IPS-15b (cell line): ENCODE measurements around the gene CAPNS1.

Experiments
- H3K27me3 ChIP-seq: one replicate; pipeline ENCODE4 v1.6.1; 2013; ENCODE audit warnings: low read length; ENCODE audit not compliant: control insufficient read depth, insufficient read depth
- H3K36me3 ChIP-seq: one replicate; pipeline ENCODE4 v1.6.1; 2013; ENCODE audit warnings: low read length; ENCODE audit not compliant: control insufficient read depth, insufficient read depth
- H3K4me1 ChIP-seq: one replicate; pipeline ENCODE4 v1.6.1; 2013; ENCODE audit warnings: mild to moderate bottlenecking, low read length; ENCODE audit not compliant: control insufficient read depth, insufficient read depth
- H3K4me3 ChIP-seq: one replicate; pipeline ENCODE4 v1.5.1; 2013; ENCODE audit warnings: low read depth, low read length
- H3K9ac ChIP-seq: one replicate; pipeline ENCODE4 v1.6.1; 2013; ENCODE audit warnings: low read depth, mild to moderate bottlenecking, low read length
- H3K9me3 ChIP-seq: one replicate; pipeline ENCODE4 v1.6.1; 2013; ENCODE audit warnings: mild to moderate bottlenecking, low read length; ENCODE audit not compliant: control insufficient read depth, insufficient read depth

The CAPNS1 gene

DNA sequence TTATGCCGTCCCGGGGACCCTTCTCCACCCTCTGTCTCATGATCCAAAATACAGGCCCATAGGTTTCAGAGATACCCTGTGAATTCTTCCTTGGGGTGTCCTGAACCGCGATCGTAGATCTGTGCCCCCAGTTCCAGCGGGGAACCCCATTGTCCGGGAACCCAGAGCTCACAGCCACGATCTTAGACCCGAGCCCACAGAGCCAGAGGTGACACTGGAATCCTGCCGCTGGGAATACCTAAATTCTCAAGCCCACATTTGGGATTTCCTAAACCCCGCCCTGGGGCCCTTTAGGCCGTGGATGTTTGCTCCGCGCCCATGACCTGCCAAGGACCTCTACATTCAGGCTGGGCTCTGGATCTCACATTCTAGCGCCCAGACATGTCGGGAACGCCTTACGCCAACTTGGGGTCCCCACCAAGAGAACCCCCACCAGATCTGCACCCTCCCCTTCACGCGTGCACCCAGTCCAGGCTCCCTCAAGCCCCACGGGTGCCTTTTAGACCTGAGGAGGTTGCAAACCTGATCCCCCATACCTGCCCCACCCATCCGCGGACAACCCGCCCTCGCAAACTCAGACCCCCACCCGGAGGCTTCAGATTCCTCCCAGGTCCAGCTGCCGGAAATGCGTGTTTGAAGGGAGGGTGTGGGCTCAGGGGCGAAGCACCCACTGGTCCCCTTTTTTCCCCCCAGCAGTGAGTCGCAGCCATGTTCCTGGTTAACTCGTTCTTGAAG is 605 bp downstream of the CAPNS1 start:
- no peaks in the 10 kb centered on the region for H3K9me3 ChIP-seq
- H3K9ac ChIP-seq: peak overlapping the region; percentile 88
- H3K36me3 ChIP-seq: peaks cover 17% of the 10 kb centered on the region
- peak overlapping the region; percentile 97 for H3K4me3 ChIP-seq
- H3K27me3 ChIP-seq: no peaks in the 10 kb centered on the region
- peaks cover 6% of the 10 kb centered on the region for H3K4me1 ChIP-seq

- peak overlapping the region; percentile 65 for H3K9ac ChIP-seq
- no peaks in the 10 kb centered on the region for H3K9me3 ChIP-seq
- H3K4me3 ChIP-seq: peak overlapping the region; percentile 97
- peaks cover 6% of the 10 kb centered on the region for H3K4me1 ChIP-seq
- no peaks in the 10 kb centered on the region for H3K27me3 ChIP-seq
- H3K36me3 ChIP-seq: peaks cover 25% of the 10 kb centered on the region
Measured at GRCh38 chr19:36141039-36141927, 1.4 kb downstream of the CAPNS1 start.

- Histone ChIP-seq H3K36me3 (peaks cover 33% of the 10 kb centered on the region), H3K9ac (no peak overlapping the region), H3K4me3 (peak overlapping the region; percentile 73), H3K4me1 (peaks cover 4% of the 10 kb centered on the region), H3K9me3 (no peaks in the 10 kb centered on the region), H3K27me3 (no peaks in the 10 kb centered on the region)
Measured at GRCh38 chr19:36142046-36142445, 2.2 kb downstream of the CAPNS1 start.

- Histone ChIP-seq H3K9me3 (no peaks in the 10 kb centered on the region), H3K27me3 (no peaks in the 10 kb centered on the region), H3K36me3 (peaks cover 35% of the 10 kb centered on the region), H3K4me1 (peaks cover 4% of the 10 kb centered on the region), H3K9ac (no peak overlapping the region), H3K4me3 (no peak overlapping the region)
Measured at GRCh38 chr19:36142496-36142895, 2.6 kb downstream of the CAPNS1 start.

GRCh38 chr19:36144624-36145023 is 4.8 kb downstream of the CAPNS1 start:
- H3K36me3 ChIP-seq: peaks cover 45% of the 10 kb centered on the region
- H3K4me1 ChIP-seq: peaks cover 4% of the 10 kb centered on the region

DNA sequence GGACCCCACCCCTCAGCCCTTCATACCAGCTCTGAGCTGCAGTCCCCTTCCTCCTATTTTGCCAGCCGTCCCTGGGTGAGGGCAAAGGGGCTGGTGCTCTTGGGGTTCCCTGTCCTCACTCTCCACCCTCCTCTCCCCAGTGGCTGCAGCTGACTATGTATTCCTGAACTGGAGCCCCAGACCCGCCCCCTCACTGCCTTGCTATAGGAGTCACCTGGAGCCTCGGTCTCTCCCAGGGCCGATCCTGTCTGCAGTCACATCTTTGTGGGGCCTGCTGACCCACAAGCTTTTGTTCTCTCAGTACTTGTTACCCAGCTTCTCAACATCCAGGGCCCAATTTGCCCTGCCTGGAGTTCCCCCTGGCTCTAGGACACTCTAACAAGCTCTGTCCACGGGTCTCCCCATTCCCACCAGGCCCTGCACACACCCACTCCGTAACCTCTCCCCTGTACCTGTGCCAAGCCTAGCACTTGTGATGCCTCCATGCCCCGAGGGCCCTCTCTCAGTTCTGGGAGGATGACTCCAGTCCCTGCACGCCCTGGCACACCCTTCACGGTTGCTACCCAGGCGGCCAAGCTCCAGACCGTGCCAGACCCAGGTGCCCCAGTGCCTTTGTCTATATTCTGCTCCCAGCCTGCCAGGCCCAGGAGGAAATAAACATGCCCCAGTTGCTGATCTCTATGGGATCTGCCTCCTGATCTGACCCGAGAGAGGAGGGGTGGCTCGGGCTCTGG is 10.0 kb downstream of the CAPNS1 start:
- Histone ChIP-seq H3K9ac (no peak overlapping the region), H3K4me1 (peaks cover 2% of the 10 kb centered on the region), H3K27me3 (no peaks in the 10 kb centered on the region), H3K36me3 (peaks cover 38% of the 10 kb centered on the region), H3K9me3 (no peaks in the 10 kb centered on the region), H3K4me3 (no peak overlapping the region)

More at GRCh38 chr19:36144624-36145023, 4.8 kb downstream of the CAPNS1 start:
- no peaks in the 10 kb centered on the region for H3K9me3 ChIP-seq
- H3K27me3 ChIP-seq: no peaks in the 10 kb centered on the region
- H3K4me3 ChIP-seq: no peak overlapping the region
- no peak overlapping the region for H3K9ac ChIP-seq

- Histone ChIP-seq H3K9me3 (no peaks in the 10 kb centered on the region), H3K4me3 (no peak overlapping the region), H3K9ac (no peak overlapping the region), H3K4me1 (peaks cover 2% of the 10 kb centered on the region), H3K27me3 (no peaks in the 10 kb centered on the region), H3K36me3 (peaks cover 36% of the 10 kb centered on the region)
Measured at GRCh38 chr19:36150586-36150985, 10.7 kb downstream of the CAPNS1 start.

DNA sequence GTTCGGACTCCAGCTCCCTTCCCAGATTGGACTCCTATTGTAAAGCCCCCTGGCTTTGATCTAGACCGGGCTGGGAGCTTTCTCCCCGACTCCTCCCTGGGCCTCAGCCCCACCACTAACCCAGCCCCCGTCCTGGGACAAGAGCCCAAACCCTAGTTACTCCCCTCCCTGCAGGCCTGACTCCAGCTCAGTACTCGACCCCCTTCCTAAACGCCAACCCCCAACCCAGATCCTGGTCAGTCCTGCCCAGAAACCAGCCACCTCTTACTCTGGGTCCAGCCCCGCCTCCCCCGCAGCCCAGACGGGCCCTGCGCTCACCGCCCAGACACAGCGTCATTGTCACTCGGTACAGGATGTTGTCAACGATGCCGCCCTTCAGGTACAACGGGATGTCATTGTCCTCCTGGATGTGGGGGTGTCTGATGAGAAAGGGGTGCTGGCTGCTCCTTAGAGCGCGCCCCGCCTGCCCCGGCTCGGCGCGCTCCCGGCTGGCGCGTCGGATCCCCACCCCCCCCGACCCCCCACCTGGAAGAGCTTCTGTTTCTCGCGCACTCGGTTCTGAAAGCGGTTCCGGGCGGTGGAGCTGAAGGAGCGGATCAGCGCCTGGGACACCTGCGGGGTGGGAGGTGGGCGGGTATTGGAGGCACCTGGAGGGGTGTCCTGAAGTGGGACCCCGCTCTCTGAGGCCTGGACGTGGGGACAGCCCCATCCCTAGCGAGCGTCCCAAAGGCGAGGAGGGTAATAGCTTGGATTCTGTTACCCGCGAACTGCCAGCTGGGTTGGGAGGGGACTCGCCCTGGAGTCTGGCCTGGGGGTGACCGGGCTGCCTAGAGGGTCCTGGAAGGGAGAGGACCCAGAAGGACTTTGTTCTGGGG is 11.5 kb downstream of the CAPNS1 start:
- H3K9me3 ChIP-seq: no peaks in the 10 kb centered on the region
- peak overlapping the region; percentile 38 for H3K4me3 ChIP-seq
- peaks cover 28% of the 10 kb centered on the region for H3K36me3 ChIP-seq
- H3K4me1 ChIP-seq: peaks cover 2% of the 10 kb centered on the region
- H3K27me3 ChIP-seq: no peaks in the 10 kb centered on the region
- H3K9ac ChIP-seq: peak overlapping the region; percentile 54

DNA sequence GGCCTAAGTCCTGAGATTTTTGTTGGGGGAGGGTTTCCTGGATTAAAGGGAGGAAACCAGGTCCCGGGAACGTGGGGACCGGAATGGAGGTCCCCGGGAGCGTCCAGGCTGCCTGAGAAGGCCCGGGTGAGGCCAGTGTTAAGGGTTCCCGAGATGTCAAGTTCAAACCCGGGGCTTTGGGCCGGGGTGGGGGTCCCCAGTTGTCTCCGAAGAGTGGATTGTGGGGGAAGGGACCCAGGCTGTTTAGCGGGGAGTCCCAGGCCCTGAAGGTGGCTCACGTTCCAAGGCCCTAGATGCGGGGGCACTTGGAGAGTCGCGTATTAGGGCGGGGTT is 12.1 kb downstream of the CAPNS1 start:
- Histone ChIP-seq H3K27me3 (no peaks in the 10 kb centered on the region), H3K4me1 (peaks cover 2% of the 10 kb centered on the region), H3K9me3 (no peaks in the 10 kb centered on the region), H3K36me3 (peaks cover 22% of the 10 kb centered on the region), H3K4me3 (peak overlapping the region; percentile 38), H3K9ac (peak overlapping the region; percentile 54)

GRCh38 chr19:36152352-36153091 is 12.7 kb downstream of the CAPNS1 start, which contains the start of gene COX7A1:
COX7A1 (minus strand) TSS chr19:36152447; CDS start chr19:36152407, 40 bp downstream.
- no peaks in the 10 kb centered on the region for H3K9me3 ChIP-seq
- no peaks in the 10 kb centered on the region for H3K27me3 ChIP-seq
- peak within 1 kb of the TSS; percentile 54 for H3K9ac ChIP-seq
- peaks cover 19% of the 10 kb centered on the region for H3K36me3 ChIP-seq
- peaks cover 2% of the 10 kb centered on the region for H3K4me1 ChIP-seq
- H3K4me3 ChIP-seq: peak within 1 kb of the TSS; percentile 38
